HEK293 (cell line): ENCODE data around the gene VAV3.
A peak's percentile ranks its signal among the peaks of the same experiment; 100 is the strongest.

Experiments used
- CTCF ChIA-PET: fragments of 350-600 bp; formaldehyde crosslinking; extraction: SDS; loops from one replicate; lab custom pipeline; 2021; ENCODE audit warnings: antibody characterized with exemption; lab: Yijun Ruan, JAX
- POLR2A ChIA-PET: fragments of 300-600 bp; formaldehyde crosslinking; extraction: SDS; loops from one replicate; lab custom pipeline; 2020; ENCODE audit warnings: antibody characterized with exemption, inconsistent platforms; lab: Yijun Ruan, JAX
- H3K27ac ChIP-seq: fragments of 200-500 bp; sonication (Bioruptor generic); 2 replicates; pipeline ENCODE4 v1.5.1; 2014; ENCODE audit warnings: low read depth, low read length, control low read depth, inconsistent platforms; ENCODE audit errors: extremely low read depth
- H3K36me3 ChIP-seq, 2 experiments: fragments of 200-500 bp in 1 of 2; sonication (Bioruptor generic) in 1 of 2; 1 replicate in 1 of 2; 2 replicates in 1 of 2; pipeline ENCODE4 v1.5.1; 2014 to 2017; ENCODE audit warnings: inconsistent platforms in 2 of 2, low read length in 2 of 2; ENCODE audit not compliant: control insufficient read depth in 2 of 2, insufficient read depth in 1 of 2
- H3K4me1 ChIP-seq: fragments of 200-500 bp; sonication (Bioruptor generic); 2 replicates; pipeline ENCODE4 v1.5.1; 2014; ENCODE audit warnings: mild to moderate bottlenecking, low read length, inconsistent platforms; ENCODE audit not compliant: control insufficient read depth, insufficient read depth
- H3K4me3 ChIP-seq: 2 replicates; pipeline ENCODE4 v1.5.1; 2011; ENCODE audit warnings: low read depth, mild to moderate bottlenecking, control low read depth, low read length, moderate library complexity
- H3K9me3 ChIP-seq: fragments of 200-500 bp; sonication (Bioruptor generic); 2 replicates; pipeline ENCODE4 v1.5.1; 2014; ENCODE audit warnings: low read depth, low read length, inconsistent platforms; ENCODE audit not compliant: control insufficient read depth, insufficient read depth
- GLIS2 ChIP-seq: fragments of 450-650 bp; formaldehyde crosslinking; IDR thresholded peaks from 2 replicates; pipeline ENCODE4 v1.5.1; 2016; ENCODE audit warnings: missing biosample characterization, missing genetic modification characterization
- KLF16 ChIP-seq: fragments of 450-650 bp; formaldehyde crosslinking; IDR thresholded peaks from 2 replicates; pipeline ENCODE4 v1.5.1; 2017; ENCODE audit warnings: missing biosample characterization, missing genetic modification characterization
- ZBTB17 ChIP-seq: fragments of 450-650 bp; formaldehyde crosslinking; IDR thresholded peaks from 2 replicates; pipeline ENCODE4 v1.5.1; 2016; ENCODE audit warnings: missing biosample characterization, missing genetic modification characterization
- ZFP69B ChIP-seq: fragments of 450-650 bp; formaldehyde crosslinking; IDR thresholded peaks from 2 replicates; pipeline ENCODE4 v1.5.1; 2016; ENCODE audit warnings: missing biosample characterization, missing genetic modification characterization
- ZNF155 ChIP-seq: fragments of 450-650 bp; formaldehyde crosslinking; IDR thresholded peaks from 2 replicates; pipeline ENCODE4 v1.5.1; 2016; ENCODE audit warnings: missing biosample characterization, missing genetic modification characterization
- ZNF19 ChIP-seq: fragments of 450-650 bp; formaldehyde crosslinking; IDR thresholded peaks from 2 replicates; pipeline ENCODE4; 2016; ENCODE audit warnings: missing biosample characterization, missing genetic modification characterization, low read depth
- ZNF223 ChIP-seq: fragments of 450-650 bp; formaldehyde crosslinking; IDR thresholded peaks from 2 replicates; pipeline ENCODE4 v1.5.1; 2016; ENCODE audit warnings: missing biosample characterization, missing genetic modification characterization
- ZNF24 ChIP-seq: fragments of 450-650 bp; formaldehyde crosslinking; IDR thresholded peaks from 2 replicates; pipeline ENCODE4 v1.5.1; 2016; ENCODE audit warnings: missing biosample characterization, missing genetic modification characterization
- ZNF292 ChIP-seq: fragments of 450-650 bp; formaldehyde crosslinking; IDR thresholded peaks from 2 replicates; pipeline ENCODE4 v1.5.1; 2016; ENCODE audit warnings: low read depth, missing biosample characterization, missing genetic modification characterization, borderline replicate concordance
- ZNF391 ChIP-seq: fragments of 450-650 bp; formaldehyde crosslinking; IDR thresholded peaks from 2 replicates; pipeline ENCODE4 v1.5.1; 2016; ENCODE audit warnings: low read depth, missing biosample characterization, missing genetic modification characterization, borderline replicate concordance
- ZNF426 ChIP-seq: fragments of 450-650 bp; formaldehyde crosslinking; IDR thresholded peaks from 2 replicates; pipeline ENCODE4 v1.5.1; 2017; ENCODE audit warnings: missing biosample characterization, missing genetic modification characterization, mild to moderate bottlenecking, inconsistent platforms, moderate library complexity
- ZNF510 ChIP-seq: fragments of 450-650 bp; formaldehyde crosslinking; IDR thresholded peaks from 2 replicates; pipeline ENCODE4 v1.5.1; 2018; ENCODE audit warnings: mild to moderate bottlenecking, missing genetic modification characterization, missing biosample characterization; ENCODE audit not compliant: insufficient replicate concordance
- ZNF76 ChIP-seq: fragments of 450-650 bp; formaldehyde crosslinking; IDR thresholded peaks from 2 replicates; pipeline ENCODE4; 2016; ENCODE audit warnings: low read depth, missing biosample characterization, missing genetic modification characterization, borderline replicate concordance
- ZNF791 ChIP-seq: fragments of 450-650 bp; formaldehyde crosslinking; IDR thresholded peaks from 2 replicates; pipeline ENCODE4 v1.5.1; 2016; ENCODE audit warnings: missing biosample characterization, missing genetic modification characterization
- TF ChIP-seq, protein P1 (sequence below): fragments of 450-650 bp; formaldehyde crosslinking; IDR thresholded peaks from 2 replicates; pipeline ENCODE4 v1.5.1; 2016; ENCODE audit warnings: missing biosample characterization, missing genetic modification characterization
- TF ChIP-seq, protein P2 (sequence below): fragments of 450-650 bp; formaldehyde crosslinking; IDR thresholded peaks from 2 replicates; pipeline ENCODE4 v1.5.1; 2016; ENCODE audit warnings: missing biosample characterization, missing genetic modification characterization
- TF ChIP-seq, protein P3 (sequence below): fragments of 450-650 bp; formaldehyde crosslinking; IDR thresholded peaks from 2 replicates; pipeline ENCODE4 v1.5.1; 2016; ENCODE audit warnings: missing biosample characterization, missing genetic modification characterization, borderline replicate concordance
- TF ChIP-seq, protein P4 (sequence below): fragments of 450-650 bp; formaldehyde crosslinking; IDR thresholded peaks from 2 replicates; pipeline ENCODE4 v1.5.1; 2016; ENCODE audit warnings: missing biosample characterization, missing genetic modification characterization
- TF ChIP-seq, protein P5 (sequence below): fragments of 450-650 bp; formaldehyde crosslinking; IDR thresholded peaks from 2 replicates; pipeline ENCODE4 v1.5.1; 2016; ENCODE audit warnings: missing biosample characterization, missing genetic modification characterization
- TF ChIP-seq, protein P6 (sequence below): fragments of 450-650 bp; formaldehyde crosslinking; IDR thresholded peaks from 2 replicates; pipeline ENCODE4; 2016; ENCODE audit warnings: missing biosample characterization, missing genetic modification characterization
- TF ChIP-seq, protein P7 (sequence below): fragments of 450-650 bp; formaldehyde crosslinking; IDR thresholded peaks from 2 replicates; pipeline ENCODE4 v1.5.1; 2017; ENCODE audit warnings: missing biosample characterization, missing genetic modification characterization

The VAV3 gene

DNA sequence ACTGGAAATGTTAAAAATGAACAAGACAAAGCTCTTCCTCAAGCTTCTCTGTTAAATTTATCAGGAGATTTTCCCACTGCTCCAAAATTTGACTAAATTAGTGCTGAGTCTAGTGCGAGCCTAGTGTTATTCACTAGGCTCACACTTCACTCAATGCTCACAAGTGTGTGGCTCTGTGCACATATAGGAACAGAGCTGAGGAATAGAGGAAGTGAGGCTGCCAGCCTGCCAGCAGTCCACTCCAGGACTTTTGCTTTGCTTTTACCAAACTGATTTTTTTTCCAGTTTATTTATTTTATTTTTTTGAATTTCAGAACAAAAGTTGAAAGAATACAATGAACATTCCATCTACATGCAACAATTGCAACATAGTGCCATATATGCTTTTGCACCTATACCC lies 87.2 kb downstream of the VAV3 start (continued):
- TF ChIP-seq, protein P1, sequence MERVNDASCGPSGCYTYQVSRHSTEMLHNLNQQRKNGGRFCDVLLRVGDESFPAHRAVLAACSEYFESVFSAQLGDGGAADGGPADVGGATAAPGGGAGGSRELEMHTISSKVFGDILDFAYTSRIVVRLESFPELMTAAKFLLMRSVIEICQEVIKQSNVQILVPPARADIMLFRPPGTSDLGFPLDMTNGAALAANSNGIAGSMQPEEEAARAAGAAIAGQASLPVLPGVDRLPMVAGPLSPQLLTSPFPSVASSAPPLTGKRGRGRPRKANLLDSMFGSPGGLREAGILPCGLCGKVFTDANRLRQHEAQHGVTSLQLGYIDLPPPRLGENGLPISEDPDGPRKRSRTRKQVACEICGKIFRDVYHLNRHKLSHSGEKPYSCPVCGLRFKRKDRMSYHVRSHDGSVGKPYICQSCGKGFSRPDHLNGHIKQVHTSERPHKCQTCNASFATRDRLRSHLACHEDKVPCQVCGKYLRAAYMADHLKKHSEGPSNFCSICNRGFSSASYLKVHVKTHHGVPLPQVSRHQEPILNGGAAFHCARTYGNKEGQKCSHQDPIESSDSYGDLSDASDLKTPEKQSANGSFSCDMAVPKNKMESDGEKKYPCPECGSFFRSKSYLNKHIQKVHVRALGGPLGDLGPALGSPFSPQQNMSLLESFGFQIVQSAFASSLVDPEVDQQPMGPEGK (tag by site-specific recombination), result no peak
- TF ChIP-seq KLF16 (tag by site-specific recombination) (no peak), ZNF76 (no peak), ZNF292 (no peak), ZNF426 (tag by site-specific recombination) (no peak), ZNF155 (tag by site-specific recombination) (no peak), GLIS2 (tag by site-specific recombination) (no peak), ZNF24 (tag by site-specific recombination) (no peak), ZNF391 (tag by site-specific recombination) (no peak)
- TF ChIP-seq, protein P2, sequence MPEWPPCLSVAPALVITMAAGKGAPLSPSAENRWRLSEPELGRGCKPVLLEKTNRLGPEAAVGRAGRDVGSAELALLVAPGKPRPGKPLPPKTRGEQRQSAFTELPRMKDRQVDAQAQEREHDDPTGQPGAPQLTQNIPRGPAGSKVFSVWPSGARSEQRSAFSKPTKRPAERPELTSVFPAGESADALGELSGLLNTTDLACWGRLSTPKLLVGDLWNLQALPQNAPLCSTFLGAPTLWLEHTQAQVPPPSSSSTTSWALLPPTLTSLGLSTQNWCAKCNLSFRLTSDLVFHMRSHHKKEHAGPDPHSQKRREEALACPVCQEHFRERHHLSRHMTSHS (tag by site-specific recombination), result no peak
- TF ChIP-seq, protein P3, sequence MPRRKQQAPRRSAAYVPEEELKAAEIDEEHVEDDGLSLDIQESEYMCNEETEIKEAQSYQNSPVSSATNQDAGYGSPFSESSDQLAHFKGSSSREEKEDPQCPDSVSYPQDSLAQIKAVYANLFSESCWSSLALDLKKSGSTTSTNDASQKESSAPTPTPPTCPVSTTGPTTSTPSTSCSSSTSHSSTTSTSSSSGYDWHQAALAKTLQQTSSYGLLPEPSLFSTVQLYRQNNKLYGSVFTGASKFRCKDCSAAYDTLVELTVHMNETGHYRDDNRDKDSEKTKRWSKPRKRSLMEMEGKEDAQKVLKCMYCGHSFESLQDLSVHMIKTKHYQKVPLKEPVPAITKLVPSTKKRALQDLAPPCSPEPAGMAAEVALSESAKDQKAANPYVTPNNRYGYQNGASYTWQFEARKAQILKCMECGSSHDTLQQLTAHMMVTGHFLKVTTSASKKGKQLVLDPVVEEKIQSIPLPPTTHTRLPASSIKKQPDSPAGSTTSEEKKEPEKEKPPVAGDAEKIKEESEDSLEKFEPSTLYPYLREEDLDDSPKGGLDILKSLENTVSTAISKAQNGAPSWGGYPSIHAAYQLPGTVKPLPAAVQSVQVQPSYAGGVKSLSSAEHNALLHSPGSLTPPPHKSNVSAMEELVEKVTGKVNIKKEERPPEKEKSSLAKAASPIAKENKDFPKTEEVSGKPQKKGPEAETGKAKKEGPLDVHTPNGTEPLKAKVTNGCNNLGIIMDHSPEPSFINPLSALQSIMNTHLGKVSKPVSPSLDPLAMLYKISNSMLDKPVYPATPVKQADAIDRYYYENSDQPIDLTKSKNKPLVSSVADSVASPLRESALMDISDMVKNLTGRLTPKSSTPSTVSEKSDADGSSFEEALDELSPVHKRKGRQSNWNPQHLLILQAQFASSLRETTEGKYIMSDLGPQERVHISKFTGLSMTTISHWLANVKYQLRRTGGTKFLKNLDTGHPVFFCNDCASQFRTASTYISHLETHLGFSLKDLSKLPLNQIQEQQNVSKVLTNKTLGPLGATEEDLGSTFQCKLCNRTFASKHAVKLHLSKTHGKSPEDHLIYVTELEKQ (tag by site-specific recombination), result no peak
- TF ChIP-seq, protein P4, sequence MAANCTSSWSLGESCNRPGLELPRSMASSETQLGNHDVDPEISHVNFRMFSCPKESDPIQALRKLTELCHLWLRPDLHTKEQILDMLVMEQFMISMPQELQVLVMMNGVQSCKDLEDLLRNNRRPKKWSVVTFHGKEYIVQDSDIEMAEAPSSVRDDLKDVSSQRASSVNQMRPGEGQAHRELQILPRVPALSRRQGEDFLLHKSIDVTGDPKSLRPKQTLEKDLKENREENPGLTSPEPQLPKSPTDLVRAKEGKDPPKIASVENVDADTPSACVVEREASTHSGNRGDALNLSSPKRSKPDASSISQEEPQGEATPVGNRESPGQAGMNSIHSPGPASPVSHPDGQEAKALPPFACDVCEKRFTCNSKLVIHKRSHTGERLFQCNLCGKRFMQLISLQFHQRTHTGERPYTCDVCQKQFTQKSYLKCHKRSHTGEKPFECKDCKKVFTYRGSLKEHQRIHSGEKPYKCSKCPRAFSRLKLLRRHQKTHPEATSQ (tag by site-specific recombination), result no peak

DNA sequence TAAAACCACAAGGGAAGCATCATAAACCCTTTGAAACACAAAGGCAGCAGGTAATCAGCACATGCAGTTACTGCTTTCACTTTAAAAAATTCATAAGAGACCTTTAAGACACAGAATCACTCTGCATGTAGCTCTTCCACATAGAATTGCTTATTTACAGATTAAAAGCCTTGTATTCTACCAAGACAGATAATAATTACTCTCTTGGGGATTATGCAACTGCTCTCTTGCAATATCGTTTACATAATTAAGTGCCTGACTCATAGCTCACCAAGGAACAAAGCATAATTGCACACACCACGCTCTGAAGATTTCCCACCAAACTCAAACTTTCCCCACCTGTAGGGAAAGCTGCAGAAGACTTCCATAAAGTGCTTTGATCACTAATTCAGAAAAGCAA lies 87.9 kb downstream of the VAV3 start:
- ChIA-PET POLR2A (no interaction called here), CTCF (interaction anchor here (0.5 to 1.0 kb wide), 2 partner anchors 9 to 248 kb away, joined by 3 read pairs; no protein-coding TSS in a partner anchor)
- Histone ChIP-seq H3K4me1 (peaks cover 14% of the 10 kb centered on the region), H3K27ac (no peak overlapping the region), H3K9me3 (no peaks in the 10 kb centered on the region), H3K36me3 (no peaks in the 10 kb centered on the region), H3K4me3 (no peak overlapping the region)
- TF ChIP-seq, protein P5, sequence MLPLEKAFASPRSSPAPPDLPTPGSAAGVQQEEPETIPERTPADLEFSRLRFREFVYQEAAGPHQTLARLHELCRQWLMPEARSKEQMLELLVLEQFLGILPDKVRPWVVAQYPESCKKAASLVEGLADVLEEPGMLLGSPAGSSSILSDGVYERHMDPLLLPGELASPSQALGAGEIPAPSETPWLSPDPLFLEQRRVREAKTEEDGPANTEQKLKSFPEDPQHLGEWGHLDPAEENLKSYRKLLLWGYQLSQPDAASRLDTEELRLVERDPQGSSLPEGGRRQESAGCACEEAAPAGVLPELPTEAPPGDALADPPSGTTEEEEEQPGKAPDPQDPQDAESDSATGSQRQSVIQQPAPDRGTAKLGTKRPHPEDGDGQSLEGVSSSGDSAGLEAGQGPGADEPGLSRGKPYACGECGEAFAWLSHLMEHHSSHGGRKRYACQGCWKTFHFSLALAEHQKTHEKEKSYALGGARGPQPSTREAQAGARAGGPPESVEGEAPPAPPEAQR (tag by site-specific recombination), result no peak
- no peak for TF ChIP-seq ZNF223 (tag by site-specific recombination)
- TF ChIP-seq, protein P6, sequence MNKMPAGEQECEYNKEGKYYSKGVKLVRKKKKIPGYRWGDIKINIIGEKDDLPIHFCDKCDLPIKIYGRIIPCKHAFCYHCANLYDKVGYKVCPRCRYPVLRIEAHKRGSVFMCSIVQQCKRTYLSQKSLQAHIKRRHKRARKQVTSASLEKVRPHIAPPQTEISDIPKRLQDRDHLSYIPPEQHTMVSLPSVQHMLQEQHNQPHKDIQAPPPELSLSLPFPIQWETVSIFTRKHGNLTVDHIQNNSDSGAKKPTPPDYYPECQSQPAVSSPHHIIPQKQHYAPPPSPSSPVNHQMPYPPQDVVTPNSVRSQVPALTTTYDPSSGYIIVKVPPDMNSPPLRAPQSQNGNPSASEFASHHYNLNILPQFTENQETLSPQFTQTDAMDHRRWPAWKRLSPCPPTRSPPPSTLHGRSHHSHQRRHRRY (tag by site-specific recombination), result no peak
- no peak for TF ChIP-seq ZNF791 (tag by site-specific recombination)
- TF ChIP-seq ZBTB17, result peak; percentile 56; the same call in 1 of the 2 replicates
- no peak for TF ChIP-seq ZNF19 (tag by site-specific recombination)
- TF ChIP-seq, protein P7, sequence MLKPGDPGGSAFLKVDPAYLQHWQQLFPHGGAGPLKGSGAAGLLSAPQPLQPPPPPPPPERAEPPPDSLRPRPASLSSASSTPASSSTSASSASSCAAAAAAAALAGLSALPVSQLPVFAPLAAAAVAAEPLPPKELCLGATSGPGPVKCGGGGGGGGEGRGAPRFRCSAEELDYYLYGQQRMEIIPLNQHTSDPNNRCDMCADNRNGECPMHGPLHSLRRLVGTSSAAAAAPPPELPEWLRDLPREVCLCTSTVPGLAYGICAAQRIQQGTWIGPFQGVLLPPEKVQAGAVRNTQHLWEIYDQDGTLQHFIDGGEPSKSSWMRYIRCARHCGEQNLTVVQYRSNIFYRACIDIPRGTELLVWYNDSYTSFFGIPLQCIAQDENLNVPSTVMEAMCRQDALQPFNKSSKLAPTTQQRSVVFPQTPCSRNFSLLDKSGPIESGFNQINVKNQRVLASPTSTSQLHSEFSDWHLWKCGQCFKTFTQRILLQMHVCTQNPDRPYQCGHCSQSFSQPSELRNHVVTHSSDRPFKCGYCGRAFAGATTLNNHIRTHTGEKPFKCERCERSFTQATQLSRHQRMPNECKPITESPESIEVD (tag by site-specific recombination), result peak; percentile 83
- TF ChIP-seq ZFP69B, result peak; percentile 40; the same call in 1 of the 2 replicates
- TF ChIP-seq ZNF510 (tag by site-specific recombination), result no peak
